Measurements from ENCODE around the gene OPCML. TPM values are rescaled to one million over a fixed set of nuclear protein-coding genes. Genes with fewer than 3 reads are reported as not detected.

Gene OPCML
- total RNA-seq, 1 experiment from 2014 or later, result not detected

DNA sequence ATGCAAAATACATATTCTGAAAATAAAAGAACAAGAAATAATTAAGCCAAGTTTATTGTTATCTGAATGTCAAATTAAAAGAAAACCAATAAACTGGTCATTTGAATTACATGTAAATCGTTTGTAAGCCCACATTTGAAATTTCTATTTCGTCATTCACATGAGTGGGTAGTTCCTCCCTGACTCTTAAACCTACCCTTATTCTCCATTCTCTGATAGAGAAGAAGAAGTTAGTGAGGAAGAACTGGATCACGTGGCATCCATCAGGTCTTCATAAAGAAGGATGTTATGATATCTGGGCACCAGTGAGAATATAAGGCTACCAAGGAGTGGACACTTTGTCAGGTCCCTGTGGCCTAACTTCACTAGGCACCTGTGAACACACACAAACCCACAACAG lies 328.1 kb downstream of the OPCML start:
- TF ChIP-seq, protein P1, sequence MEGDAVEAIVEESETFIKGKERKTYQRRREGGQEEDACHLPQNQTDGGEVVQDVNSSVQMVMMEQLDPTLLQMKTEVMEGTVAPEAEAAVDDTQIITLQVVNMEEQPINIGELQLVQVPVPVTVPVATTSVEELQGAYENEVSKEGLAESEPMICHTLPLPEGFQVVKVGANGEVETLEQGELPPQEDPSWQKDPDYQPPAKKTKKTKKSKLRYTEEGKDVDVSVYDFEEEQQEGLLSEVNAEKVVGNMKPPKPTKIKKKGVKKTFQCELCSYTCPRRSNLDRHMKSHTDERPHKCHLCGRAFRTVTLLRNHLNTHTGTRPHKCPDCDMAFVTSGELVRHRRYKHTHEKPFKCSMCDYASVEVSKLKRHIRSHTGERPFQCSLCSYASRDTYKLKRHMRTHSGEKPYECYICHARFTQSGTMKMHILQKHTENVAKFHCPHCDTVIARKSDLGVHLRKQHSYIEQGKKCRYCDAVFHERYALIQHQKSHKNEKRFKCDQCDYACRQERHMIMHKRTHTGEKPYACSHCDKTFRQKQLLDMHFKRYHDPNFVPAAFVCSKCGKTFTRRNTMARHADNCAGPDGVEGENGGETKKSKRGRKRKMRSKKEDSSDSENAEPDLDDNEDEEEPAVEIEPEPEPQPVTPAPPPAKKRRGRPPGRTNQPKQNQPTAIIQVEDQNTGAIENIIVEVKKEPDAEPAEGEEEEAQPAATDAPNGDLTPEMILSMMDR (IDR thresholded peaks at IDR 0.05), result no peak
- TF ChIP-seq TCF7L2 (IDR thresholded peaks at IDR 0.05; ENCODE audit: low read depth, low read length) (no peak), POLR2AphosphoS5 (IDR thresholded peaks at IDR 0.05; ENCODE audit: low read depth, low read length) (no peak), SIN3A (IDR thresholded peaks at IDR 0.05; ENCODE audit: borderline replicate concordance, insufficient read depth, low read depth, low read length) (no peak)
- TF ChIP-seq, protein P2, sequence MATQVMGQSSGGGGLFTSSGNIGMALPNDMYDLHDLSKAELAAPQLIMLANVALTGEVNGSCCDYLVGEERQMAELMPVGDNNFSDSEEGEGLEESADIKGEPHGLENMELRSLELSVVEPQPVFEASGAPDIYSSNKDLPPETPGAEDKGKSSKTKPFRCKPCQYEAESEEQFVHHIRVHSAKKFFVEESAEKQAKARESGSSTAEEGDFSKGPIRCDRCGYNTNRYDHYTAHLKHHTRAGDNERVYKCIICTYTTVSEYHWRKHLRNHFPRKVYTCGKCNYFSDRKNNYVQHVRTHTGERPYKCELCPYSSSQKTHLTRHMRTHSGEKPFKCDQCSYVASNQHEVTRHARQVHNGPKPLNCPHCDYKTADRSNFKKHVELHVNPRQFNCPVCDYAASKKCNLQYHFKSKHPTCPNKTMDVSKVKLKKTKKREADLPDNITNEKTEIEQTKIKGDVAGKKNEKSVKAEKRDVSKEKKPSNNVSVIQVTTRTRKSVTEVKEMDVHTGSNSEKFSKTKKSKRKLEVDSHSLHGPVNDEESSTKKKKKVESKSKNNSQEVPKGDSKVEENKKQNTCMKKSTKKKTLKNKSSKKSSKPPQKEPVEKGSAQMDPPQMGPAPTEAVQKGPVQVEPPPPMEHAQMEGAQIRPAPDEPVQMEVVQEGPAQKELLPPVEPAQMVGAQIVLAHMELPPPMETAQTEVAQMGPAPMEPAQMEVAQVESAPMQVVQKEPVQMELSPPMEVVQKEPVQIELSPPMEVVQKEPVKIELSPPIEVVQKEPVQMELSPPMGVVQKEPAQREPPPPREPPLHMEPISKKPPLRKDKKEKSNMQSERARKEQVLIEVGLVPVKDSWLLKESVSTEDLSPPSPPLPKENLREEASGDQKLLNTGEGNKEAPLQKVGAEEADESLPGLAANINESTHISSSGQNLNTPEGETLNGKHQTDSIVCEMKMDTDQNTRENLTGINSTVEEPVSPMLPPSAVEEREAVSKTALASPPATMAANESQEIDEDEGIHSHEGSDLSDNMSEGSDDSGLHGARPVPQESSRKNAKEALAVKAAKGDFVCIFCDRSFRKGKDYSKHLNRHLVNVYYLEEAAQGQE (IDR thresholded peaks at IDR 0.05; ENCODE audit: insufficient read depth in 1 of 2, low read depth in 2 of 2, low read length in 1 of 2), result no peak
- no peaks in the 10 kb centered on the region for H3K4me1 ChIP-seq (ENCODE audit: control insufficient read depth, insufficient read depth, low read length)
- no peaks in the 10 kb centered on the region for H3K27me3 ChIP-seq (ENCODE audit: control insufficient read depth, insufficient read depth, low read length)
- intact Hi-C loops (cut with micrococcal nuclease; ENCODE audit: unreplicated experiment) (no loop called here), in situ Hi-C loops (cut with HindIII; ENCODE audit: low pct_unique_long_range_greater_than_20kb, low sequenced_read_pairs) (no loop called here)
- no peak overlapping the region for H3K27ac ChIP-seq (ENCODE audit: low read length)
- no peak overlapping the region for H3K4me3 ChIP-seq (ENCODE audit: low read depth in 2 of 2, low read length in 2 of 2)
- ATAC-seq (no peak), DNase-seq (ENCODE audit: low read depth, low spot score) (no peak)
- CTCF ChIA-PET, result no interaction called here
- H3K9me3 ChIP-seq (ENCODE audit: control insufficient read depth, insufficient read depth, low read depth, low read length), result no peaks in the 10 kb centered on the region
- no TSS peak for BruUV-seq (replicated peaks)
- no peaks in the 10 kb centered on the region for H3K36me3 ChIP-seq (ENCODE audit: control insufficient read depth, insufficient read depth, low read length)
- POLR2A ChIA-PET, result no interaction called here

DNA sequence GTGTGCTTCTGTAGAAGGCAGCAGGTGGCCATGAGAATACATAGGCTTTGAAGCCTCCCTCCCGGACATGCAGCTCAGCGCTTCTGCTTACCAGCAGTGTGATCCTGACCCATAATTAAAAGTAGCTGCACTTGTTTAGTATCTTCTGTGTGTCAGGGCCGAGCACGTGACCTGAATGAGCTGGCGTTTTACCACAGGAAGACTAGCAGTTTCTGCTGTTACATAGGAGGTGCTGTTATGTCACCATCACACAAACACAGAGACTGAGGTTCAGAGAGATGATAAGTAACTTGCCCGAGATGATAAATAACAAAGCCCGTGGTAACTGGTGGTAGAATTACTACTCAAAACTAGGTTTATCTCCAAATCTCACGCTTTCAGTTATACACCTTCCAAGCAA lies 329.5 kb downstream of the OPCML start:
- BruUV-seq (replicated peaks), result no TSS peak
- Histone ChIP-seq H3K4me3 (ENCODE audit: low read depth in 2 of 2, low read length in 2 of 2) (no peak overlapping the region), H3K9me3 (ENCODE audit: control insufficient read depth, insufficient read depth, low read depth, low read length) (no peaks in the 10 kb centered on the region), H3K27me3 (ENCODE audit: control insufficient read depth, insufficient read depth, low read length) (no peaks in the 10 kb centered on the region), H3K36me3 (ENCODE audit: control insufficient read depth, insufficient read depth, low read length) (no peaks in the 10 kb centered on the region), H3K4me1 (ENCODE audit: control insufficient read depth, insufficient read depth, low read length) (no peaks in the 10 kb centered on the region), H3K27ac (ENCODE audit: low read length) (no peak overlapping the region)
- intact Hi-C loops (cut with micrococcal nuclease; ENCODE audit: unreplicated experiment) (no loop called here), in situ Hi-C loops (cut with HindIII; ENCODE audit: low pct_unique_long_range_greater_than_20kb, low sequenced_read_pairs) (no loop called here)
- DNase-seq (ENCODE audit: low read depth, low spot score) (no peak), ATAC-seq (no peak)
- TF ChIP-seq, protein P1 (IDR thresholded peaks at IDR 0.05), result no peak
- no peak for TF ChIP-seq SIN3A (IDR thresholded peaks at IDR 0.05; ENCODE audit: borderline replicate concordance, insufficient read depth, low read depth, low read length)
- ChIA-PET POLR2A (no interaction called here), CTCF (no interaction called here)
